ENCODE measurements around the gene LHPP.
A peak's percentile ranks its signal among the peaks of the same experiment; 100 is the strongest.

The LHPP gene

DNA sequence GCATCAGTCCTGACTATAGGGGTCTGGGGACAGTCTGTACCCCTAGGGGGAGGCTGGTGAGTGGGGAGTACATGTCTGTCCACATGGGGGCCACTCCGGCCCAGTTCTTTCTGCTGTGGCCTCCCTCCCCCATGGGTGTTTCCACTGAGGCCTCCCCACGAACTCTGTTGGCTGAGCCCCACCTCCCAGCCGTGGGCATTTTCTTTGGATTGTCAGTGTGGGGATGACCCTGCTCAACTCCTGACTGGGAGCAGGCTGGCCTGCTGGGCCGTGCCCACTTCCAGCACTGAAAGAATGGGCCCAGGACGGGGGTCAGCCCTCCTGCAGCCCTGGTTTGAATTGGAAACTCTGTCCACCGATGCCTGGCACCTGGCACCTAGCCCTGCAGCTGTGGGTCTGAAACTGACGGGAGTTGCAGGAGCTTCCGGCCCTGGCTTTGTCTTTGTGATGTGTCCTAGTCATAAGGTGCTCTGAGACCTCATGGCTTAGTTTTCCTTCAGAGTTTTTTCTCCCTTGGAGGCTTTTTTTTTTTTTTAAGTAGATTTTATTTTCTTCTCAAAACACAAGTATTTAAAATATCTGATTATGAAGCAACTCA lies 46.5 kb downstream of the LHPP start:
- ATAC-seq = peak; percentile 31; the same call in 2 of the 3 replicates
- TF ChIP-seq ISL1 (CRISPR knock-in tag; IDR thresholded peaks at IDR 0.05) (no peak), ZFP30 (CRISPR knock-in tag; IDR thresholded peaks at IDR 0.05) (no peak), CSDC2 (CRISPR knock-in tag; IDR thresholded peaks at IDR 0.05) (no peak), ZNF70 (CRISPR knock-in tag; IDR thresholded peaks at IDR 0.05) (no peak), ZFP3 (CRISPR knock-in tag; IDR thresholded peaks at IDR 0.05) (no peak), ZC3H10 (CRISPR knock-in tag; IDR thresholded peaks at IDR 0.05) (no peak), ZNF8 (CRISPR knock-in tag; IDR thresholded peaks at IDR 0.05) (no peak), ZNF565 (CRISPR knock-in tag; conservative IDR thresholded peaks at IDR 0.05; ENCODE audit: low read depth) (no peak), GLIS3 (CRISPR knock-in tag; IDR thresholded peaks at IDR 0.05) (no peak), ESRRG (CRISPR knock-in tag; IDR thresholded peaks at IDR 0.05) (no peak), SNAI2 (CRISPR knock-in tag; IDR thresholded peaks at IDR 0.05) (no peak), TCF4 (CRISPR knock-in tag; IDR thresholded peaks at IDR 0.05; ENCODE audit: borderline replicate concordance) (no peak), PPARA (CRISPR knock-in tag; IDR thresholded peaks at IDR 0.05; ENCODE audit: borderline replicate concordance) (no peak)
- TF ChIP-seq, protein P1, sequence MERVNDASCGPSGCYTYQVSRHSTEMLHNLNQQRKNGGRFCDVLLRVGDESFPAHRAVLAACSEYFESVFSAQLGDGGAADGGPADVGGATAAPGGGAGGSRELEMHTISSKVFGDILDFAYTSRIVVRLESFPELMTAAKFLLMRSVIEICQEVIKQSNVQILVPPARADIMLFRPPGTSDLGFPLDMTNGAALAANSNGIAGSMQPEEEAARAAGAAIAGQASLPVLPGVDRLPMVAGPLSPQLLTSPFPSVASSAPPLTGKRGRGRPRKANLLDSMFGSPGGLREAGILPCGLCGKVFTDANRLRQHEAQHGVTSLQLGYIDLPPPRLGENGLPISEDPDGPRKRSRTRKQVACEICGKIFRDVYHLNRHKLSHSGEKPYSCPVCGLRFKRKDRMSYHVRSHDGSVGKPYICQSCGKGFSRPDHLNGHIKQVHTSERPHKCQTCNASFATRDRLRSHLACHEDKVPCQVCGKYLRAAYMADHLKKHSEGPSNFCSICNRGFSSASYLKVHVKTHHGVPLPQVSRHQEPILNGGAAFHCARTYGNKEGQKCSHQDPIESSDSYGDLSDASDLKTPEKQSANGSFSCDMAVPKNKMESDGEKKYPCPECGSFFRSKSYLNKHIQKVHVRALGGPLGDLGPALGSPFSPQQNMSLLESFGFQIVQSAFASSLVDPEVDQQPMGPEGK (CRISPR knock-in tag; IDR thresholded peaks at IDR 0.05; ENCODE audit: borderline replicate concordance) = no peak
- TF ChIP-seq, protein P2, sequence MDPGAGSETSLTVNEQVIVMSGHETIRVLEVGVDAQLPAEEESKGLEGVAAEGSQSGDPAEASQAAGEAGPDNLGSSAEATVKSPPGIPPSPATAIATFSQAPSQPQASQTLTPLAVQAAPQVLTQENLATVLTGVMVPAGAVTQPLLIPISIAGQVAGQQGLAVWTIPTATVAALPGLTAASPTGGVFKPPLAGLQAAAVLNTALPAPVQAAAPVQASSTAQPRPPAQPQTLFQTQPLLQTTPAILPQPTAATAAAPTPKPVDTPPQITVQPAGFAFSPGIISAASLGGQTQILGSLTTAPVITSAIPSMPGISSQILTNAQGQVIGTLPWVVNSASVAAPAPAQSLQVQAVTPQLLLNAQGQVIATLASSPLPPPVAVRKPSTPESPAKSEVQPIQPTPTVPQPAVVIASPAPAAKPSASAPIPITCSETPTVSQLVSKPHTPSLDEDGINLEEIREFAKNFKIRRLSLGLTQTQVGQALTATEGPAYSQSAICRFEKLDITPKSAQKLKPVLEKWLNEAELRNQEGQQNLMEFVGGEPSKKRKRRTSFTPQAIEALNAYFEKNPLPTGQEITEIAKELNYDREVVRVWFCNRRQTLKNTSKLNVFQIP (CRISPR knock-in tag; IDR thresholded peaks at IDR 0.05; ENCODE audit: borderline replicate concordance, low read depth) = no peak
- TF ChIP-seq, protein P3, sequence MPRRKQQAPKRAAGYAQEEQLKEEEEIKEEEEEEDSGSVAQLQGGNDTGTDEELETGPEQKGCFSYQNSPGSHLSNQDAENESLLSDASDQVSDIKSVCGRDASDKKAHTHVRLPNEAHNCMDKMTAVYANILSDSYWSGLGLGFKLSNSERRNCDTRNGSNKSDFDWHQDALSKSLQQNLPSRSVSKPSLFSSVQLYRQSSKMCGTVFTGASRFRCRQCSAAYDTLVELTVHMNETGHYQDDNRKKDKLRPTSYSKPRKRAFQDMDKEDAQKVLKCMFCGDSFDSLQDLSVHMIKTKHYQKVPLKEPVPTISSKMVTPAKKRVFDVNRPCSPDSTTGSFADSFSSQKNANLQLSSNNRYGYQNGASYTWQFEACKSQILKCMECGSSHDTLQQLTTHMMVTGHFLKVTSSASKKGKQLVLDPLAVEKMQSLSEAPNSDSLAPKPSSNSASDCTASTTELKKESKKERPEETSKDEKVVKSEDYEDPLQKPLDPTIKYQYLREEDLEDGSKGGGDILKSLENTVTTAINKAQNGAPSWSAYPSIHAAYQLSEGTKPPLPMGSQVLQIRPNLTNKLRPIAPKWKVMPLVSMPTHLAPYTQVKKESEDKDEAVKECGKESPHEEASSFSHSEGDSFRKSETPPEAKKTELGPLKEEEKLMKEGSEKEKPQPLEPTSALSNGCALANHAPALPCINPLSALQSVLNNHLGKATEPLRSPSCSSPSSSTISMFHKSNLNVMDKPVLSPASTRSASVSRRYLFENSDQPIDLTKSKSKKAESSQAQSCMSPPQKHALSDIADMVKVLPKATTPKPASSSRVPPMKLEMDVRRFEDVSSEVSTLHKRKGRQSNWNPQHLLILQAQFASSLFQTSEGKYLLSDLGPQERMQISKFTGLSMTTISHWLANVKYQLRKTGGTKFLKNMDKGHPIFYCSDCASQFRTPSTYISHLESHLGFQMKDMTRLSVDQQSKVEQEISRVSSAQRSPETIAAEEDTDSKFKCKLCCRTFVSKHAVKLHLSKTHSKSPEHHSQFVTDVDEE (CRISPR knock-in tag; IDR thresholded peaks at IDR 0.05) = no peak
- TF ChIP-seq, protein P4, sequence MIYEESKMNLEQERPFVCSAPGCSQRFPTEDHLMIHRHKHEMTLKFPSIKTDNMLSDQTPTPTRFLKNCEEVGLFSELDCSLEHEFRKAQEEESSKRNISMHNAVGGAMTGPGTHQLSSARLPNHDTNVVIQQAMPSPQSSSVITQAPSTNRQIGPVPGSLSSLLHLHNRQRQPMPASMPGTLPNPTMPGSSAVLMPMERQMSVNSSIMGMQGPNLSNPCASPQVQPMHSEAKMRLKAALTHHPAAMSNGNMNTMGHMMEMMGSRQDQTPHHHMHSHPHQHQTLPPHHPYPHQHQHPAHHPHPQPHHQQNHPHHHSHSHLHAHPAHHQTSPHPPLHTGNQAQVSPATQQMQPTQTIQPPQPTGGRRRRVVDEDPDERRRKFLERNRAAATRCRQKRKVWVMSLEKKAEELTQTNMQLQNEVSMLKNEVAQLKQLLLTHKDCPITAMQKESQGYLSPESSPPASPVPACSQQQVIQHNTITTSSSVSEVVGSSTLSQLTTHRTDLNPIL (CRISPR knock-in tag; IDR thresholded peaks at IDR 0.05; ENCODE audit: low read depth) = no peak

DNA sequence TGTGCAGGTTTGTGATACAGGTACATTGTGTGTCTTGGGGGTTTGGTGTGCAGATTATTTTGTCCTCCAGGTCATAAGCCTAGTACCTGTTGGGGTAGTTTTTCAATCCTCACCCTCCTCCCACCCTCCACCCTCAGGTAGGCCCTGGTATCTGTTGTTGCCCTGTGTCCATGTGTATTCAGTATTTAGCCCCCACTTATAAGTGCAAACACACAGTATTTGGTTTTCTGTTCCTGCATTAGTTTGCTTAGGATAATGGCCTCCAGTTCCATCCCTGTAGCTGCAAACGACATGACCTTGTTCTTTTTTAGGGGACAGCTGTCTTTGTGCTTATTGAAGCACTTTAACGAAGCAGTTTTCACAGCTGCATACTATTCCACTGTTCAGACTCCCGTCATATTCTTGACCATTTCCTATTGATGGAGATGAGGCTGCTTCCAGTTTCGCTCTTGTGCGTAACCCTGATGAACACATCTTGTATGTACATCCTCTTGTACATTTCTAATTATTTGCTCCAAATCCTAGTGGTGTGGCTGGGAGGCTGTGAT lies 47.4 kb downstream of the LHPP start:
- ATAC-seq = no peak
- TF ChIP-seq, protein P2 (CRISPR knock-in tag; IDR thresholded peaks at IDR 0.05; ENCODE audit: borderline replicate concordance, low read depth) = no peak
- TF ChIP-seq ZC3H10 (CRISPR knock-in tag; IDR thresholded peaks at IDR 0.05) = no peak
- TF ChIP-seq ZFP3 (CRISPR knock-in tag; IDR thresholded peaks at IDR 0.05) = no peak
- TF ChIP-seq, protein P1 (CRISPR knock-in tag; IDR thresholded peaks at IDR 0.05; ENCODE audit: borderline replicate concordance) = no peak

Measured in SK-N-SH treated with all-trans-retinoic acid at 6 μM for 48 hours (cell line).